Keratinocyte (primary cell): ENCODE measurements around the gene SDK1. TPM values are rescaled to one million over a fixed set of nuclear protein-coding genes. Genes with fewer than 3 reads are reported as not detected.

Experiments used
- DNase-seq: peaks from one replicate; pipeline ENCODE4 v3.0.0-alpha.2; 2011; ENCODE audit warnings: low read depth, missing footprints, low spot score
- FAIRE-seq: peaks from 2 replicates; lab custom pipeline; 2011; peaks lifted over from hg19 to GRCh38; lab: Jason Lieb, UNC
- H2AFZ ChIP-seq: 2 replicates; pipeline ENCODE4 v1.6.0; 2012; ENCODE audit warnings: low read length, control low read depth, inconsistent platforms; ENCODE audit not compliant: control insufficient read depth
- H3K27ac ChIP-seq: 2 replicates; pipeline ENCODE4 v1.5.1; 2011; ENCODE audit warnings: low read length; ENCODE audit not compliant: control insufficient read depth, insufficient read depth
- H3K27me3 ChIP-seq: 3 replicates; pipeline ENCODE4 v1.6.0; 2011; ENCODE audit warnings: low read length; ENCODE audit not compliant: control insufficient read depth, insufficient read depth; ENCODE audit errors: extremely low read depth
- H3K36me3 ChIP-seq, 2 experiments: 2 replicates in 1 of 2; 3 replicates in 1 of 2; pipeline ENCODE4 v1.5.1; 2011; ENCODE audit warnings: low read length in 2 of 2, mild to moderate bottlenecking in 1 of 2; ENCODE audit not compliant: control insufficient read depth in 2 of 2, insufficient read depth in 2 of 2; ENCODE audit errors: extremely low read depth in 1 of 2
- H3K4me1 ChIP-seq: 3 replicates; pipeline ENCODE4 v1.5.1; 2011; ENCODE audit warnings: low read length; ENCODE audit not compliant: control insufficient read depth, insufficient read depth; ENCODE audit errors: extremely low read depth
- H3K4me2 ChIP-seq: 3 replicates; pipeline ENCODE4 v1.6.0; 2011; ENCODE audit warnings: low read depth, low read length; ENCODE audit not compliant: control insufficient read depth, insufficient read depth; ENCODE audit errors: extremely low read depth
- H3K4me3 ChIP-seq, 3 experiments: fragments of 200-600 bp in 1 of 3; sonication (generic) in 1 of 3; 2 replicates in 2 of 3; 3 replicates in 1 of 3; pipeline ENCODE4 v1.5.1; 2011 to 2016; ENCODE audit warnings: low read length in 3 of 3, mild to moderate bottlenecking in 3 of 3, control low read depth in 2 of 3, inconsistent platforms in 1 of 3, low read depth in 1 of 3, mixed read lengths in 1 of 3, mixed run types in 1 of 3, moderate library complexity in 1 of 3; ENCODE audit not compliant: control insufficient read depth in 2 of 3, insufficient read depth in 2 of 3; ENCODE audit errors: extremely low read depth in 1 of 3
- H3K79me2 ChIP-seq: 2 replicates; pipeline ENCODE4 v1.6.0; 2012; ENCODE audit warnings: low read length; ENCODE audit not compliant: control insufficient read depth, insufficient read depth
- H3K9ac ChIP-seq: 3 replicates; pipeline ENCODE4 v1.6.0; 2011; ENCODE audit warnings: low read length; ENCODE audit not compliant: control insufficient read depth, insufficient read depth; ENCODE audit errors: extremely low read depth
- H3K9me1 ChIP-seq: 3 replicates; pipeline ENCODE4 v1.6.0; 2011; ENCODE audit warnings: low read length; ENCODE audit not compliant: control insufficient read depth, insufficient read depth; ENCODE audit errors: extremely low read depth
- H3K9me3 ChIP-seq: 2 replicates; pipeline ENCODE4 v1.5.1; 2012; ENCODE audit warnings: low read depth, low read length; ENCODE audit not compliant: control insufficient read depth
- H4K20me1 ChIP-seq: 3 replicates; pipeline ENCODE4 v1.6.0; 2011; ENCODE audit warnings: low read length; ENCODE audit not compliant: control insufficient read depth, insufficient read depth; ENCODE audit errors: extremely low read depth
- EZH2 ChIP-seq: IDR thresholded peaks from one replicate; pipeline ENCODE4 v1.6.1; 2012; ENCODE audit warnings: inconsistent platforms, mild to moderate bottlenecking, low read length, moderate library complexity
- dilution Hi-C: fragments of 300-500 bp; cut with MboI; formaldehyde crosslinking; loops from one replicate; pipeline ENCODE4 v1.7.0; 2020; ENCODE audit warnings: low sequenced_read_pairs; ENCODE audit not compliant: extremely low pct_ligation_motif_present
- polyA plus RNA-seq, 5 experiments: library from polyadenylated mRNA; depleted of rRNA in 3 of 5; stranded (reverse) in 3 of 5; stranded (forward) in 1 of 5; unstranded in 1 of 5; fragments of >200 nt; gene quantifications; 1 replicate in 1 of 5; 2 replicates in 3 of 5; 3 replicates in 1 of 5; pipeline versions ENCODE4 v1.2.1 to v1.2.3, GENCODE V29; 2011 to 2012; ENCODE audit warnings: missing spikeins in 2 of 5, low read depth in 1 of 5, low replicate concordance in 1 of 5
- TF ChIP-seq, protein P1 (sequence below), 3 experiments: IDR thresholded peaks in 1 of 3; conservative IDR thresholded peaks in 1 of 3; optimal IDR thresholded peaks in 1 of 3; 2 replicates in 2 of 3; 3 replicates in 1 of 3; pipeline versions ENCODE3 to v1.5.1; 2011; ENCODE audit warnings: low read length in 3 of 3, mild to moderate bottlenecking in 3 of 3, moderate library complexity in 2 of 3, control low read depth in 1 of 3, inconsistent platforms in 1 of 3; ENCODE audit not compliant: insufficient read depth in 2 of 3; ENCODE audit errors: extremely low read depth in 1 of 3

Gene SDK1
- polyA plus RNA-seq, 1 donor (not counting 4 experiments of a cell fraction or from before 2014, with no cell fraction given) = 0.66 TPM

DNA sequence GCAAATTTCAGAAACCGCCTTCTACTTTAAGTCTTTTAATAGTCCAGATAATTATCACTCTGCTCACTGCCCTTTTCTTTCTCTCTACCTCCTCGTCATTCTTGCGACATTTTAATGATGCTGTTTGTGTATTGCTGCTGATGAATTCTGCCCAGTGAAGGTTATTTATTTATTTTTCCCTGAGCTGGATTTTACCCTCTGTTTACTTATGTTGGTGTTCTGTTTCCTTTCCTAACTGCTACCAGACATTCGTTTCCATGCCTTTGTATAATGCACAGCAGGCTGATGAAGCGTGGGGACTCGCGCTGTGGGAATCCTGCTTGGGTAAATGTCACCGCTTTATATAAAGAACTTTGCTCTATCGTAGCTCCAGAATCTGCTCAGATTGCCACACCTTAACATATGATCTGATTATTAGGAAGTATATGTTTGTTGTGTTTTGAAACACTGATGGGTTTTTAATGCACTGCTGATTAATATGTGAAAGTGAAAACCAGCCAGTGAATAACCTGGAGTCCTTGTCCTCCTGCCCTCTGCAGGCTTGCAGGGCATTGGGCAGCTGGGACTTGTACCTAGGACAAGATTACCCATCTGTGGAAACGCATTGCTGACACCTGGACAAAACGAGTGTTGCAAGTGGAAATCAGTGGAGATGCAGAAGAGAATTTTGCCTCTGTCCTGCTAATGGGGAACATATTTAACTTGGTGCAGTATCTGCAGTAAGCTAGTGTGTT is 291.5 kb downstream of the SDK1 start:
- Histone ChIP-seq H3K9me3 (no peaks in the 10 kb centered on the region), H3K9me1 (no peaks in the 10 kb centered on the region), H3K27me3 (no peaks in the 10 kb centered on the region), H3K4me3 (no peak overlapping the region), H3K4me1 (peaks cover 5% of the 10 kb centered on the region), H2AFZ (no peak overlapping the region), H3K27ac (no peak overlapping the region), H3K4me2 (no peak overlapping the region), H4K20me1 (no peaks in the 10 kb centered on the region), H3K9ac (no peak overlapping the region), H3K79me2 (no peaks in the 10 kb centered on the region), H3K36me3 (no peaks in the 10 kb centered on the region)
- FAIRE-seq (no peak), DNase-seq (no peak)
- TF ChIP-seq EZH2 = no peak
- TF ChIP-seq, protein P1, sequence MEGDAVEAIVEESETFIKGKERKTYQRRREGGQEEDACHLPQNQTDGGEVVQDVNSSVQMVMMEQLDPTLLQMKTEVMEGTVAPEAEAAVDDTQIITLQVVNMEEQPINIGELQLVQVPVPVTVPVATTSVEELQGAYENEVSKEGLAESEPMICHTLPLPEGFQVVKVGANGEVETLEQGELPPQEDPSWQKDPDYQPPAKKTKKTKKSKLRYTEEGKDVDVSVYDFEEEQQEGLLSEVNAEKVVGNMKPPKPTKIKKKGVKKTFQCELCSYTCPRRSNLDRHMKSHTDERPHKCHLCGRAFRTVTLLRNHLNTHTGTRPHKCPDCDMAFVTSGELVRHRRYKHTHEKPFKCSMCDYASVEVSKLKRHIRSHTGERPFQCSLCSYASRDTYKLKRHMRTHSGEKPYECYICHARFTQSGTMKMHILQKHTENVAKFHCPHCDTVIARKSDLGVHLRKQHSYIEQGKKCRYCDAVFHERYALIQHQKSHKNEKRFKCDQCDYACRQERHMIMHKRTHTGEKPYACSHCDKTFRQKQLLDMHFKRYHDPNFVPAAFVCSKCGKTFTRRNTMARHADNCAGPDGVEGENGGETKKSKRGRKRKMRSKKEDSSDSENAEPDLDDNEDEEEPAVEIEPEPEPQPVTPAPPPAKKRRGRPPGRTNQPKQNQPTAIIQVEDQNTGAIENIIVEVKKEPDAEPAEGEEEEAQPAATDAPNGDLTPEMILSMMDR (optimal IDR thresholded peaks at IDR 0.05 in 1 of 3, IDR thresholded peaks at IDR 0.05 in 1 of 3, conservative IDR thresholded peaks at IDR 0.05 in 1 of 3; ENCODE audit: extremely low read depth in 1 of 3, insufficient read depth in 2 of 3, low read length in 3 of 3) = no peak
- dilution Hi-C loops = no loop called here

DNA sequence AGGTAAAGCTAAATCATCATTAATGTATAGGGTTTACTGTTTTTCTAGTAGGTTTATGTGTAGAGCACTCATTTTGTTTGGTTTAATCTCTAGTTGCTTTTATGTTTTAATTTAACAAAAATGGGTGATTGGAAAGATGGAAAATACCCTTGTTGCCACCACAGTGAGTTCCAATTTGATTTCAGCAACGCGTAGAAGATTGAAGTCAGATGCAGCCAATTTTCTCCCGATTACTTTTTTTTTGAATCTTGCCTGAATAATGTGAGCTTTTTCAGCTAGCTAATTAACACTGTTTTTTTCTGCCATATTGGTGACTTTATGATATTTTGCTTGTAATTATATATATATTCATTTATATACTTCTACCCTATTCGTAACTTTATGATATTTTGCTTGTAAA is 293.8 kb downstream of the SDK1 start:
- H3K9me3 ChIP-seq = no peaks in the 10 kb centered on the region
- H3K27me3 ChIP-seq = no peaks in the 10 kb centered on the region
- no peak for FAIRE-seq
- DNase-seq = no peak
- peaks cover 1% of the 10 kb centered on the region for H3K4me1 ChIP-seq
- no peak overlapping the region for H2AFZ ChIP-seq
- no peaks in the 10 kb centered on the region for H4K20me1 ChIP-seq
- no peak overlapping the region for H3K9ac ChIP-seq
- no peak overlapping the region for H3K27ac ChIP-seq
- no peak overlapping the region for H3K4me2 ChIP-seq
- no peaks in the 10 kb centered on the region for H3K79me2 ChIP-seq
- H3K9me1 ChIP-seq = no peaks in the 10 kb centered on the region
- TF ChIP-seq EZH2 = no peak
- TF ChIP-seq, protein P1 (optimal IDR thresholded peaks at IDR 0.05 in 1 of 3, IDR thresholded peaks at IDR 0.05 in 1 of 3, conservative IDR thresholded peaks at IDR 0.05 in 1 of 3; ENCODE audit: extremely low read depth in 1 of 3, insufficient read depth in 2 of 3, low read length in 3 of 3) = no peak
- dilution Hi-C loops = no loop called here
- no peak overlapping the region for H3K4me3 ChIP-seq
- H3K36me3 ChIP-seq = no peaks in the 10 kb centered on the region
